NK-92 treated with Interleukin-12 subunit alpha and Interleukin-12 subunit beta, amount 100 ng/mL, for 24 hours (cell line): ENCODE data around the gene LIN7A.

Experiments used
- DNase-seq: peaks from one replicate; lab custom pipeline; 2025; lab: John Stamatoyannopoulos, UW

The LIN7A gene

GRCh38 chr12:80749456-80749855 lies 188.3 kb downstream of the LIN7A start:
- DNase-seq = no peak

DNA sequence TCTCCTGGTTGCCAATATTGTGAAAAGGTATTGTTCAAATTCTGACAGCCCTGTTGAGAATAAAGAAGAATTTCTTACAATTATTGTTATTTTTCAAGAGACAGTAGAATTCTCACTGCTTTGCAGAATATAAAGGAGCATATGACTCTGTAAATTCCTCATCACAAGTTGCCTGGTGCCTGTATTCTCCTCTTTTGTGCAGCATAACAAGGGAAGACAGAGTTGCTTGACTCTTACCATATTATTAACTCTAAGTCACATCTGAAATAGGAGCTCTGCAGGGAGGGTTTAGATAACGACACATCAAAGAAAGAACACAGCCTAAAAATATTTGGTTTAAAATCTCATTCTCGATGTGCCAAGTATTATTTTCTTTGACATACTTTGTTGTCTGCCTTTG lies 189.9 kb downstream of the LIN7A start:
- DNase-seq = no peak

GRCh38 chr12:80745851-80746505 lies 191.8 kb downstream of the LIN7A start:
- no peak for DNase-seq
